GM18870 (cell line): Measurements from ENCODE around the gene EML4.
"Not testable (repeated sequence)": the region's sequence is repeated elsewhere in the genome, so short reads cannot be mapped to it uniquely, and the experiment has no call there.

Experiments
- ATAC-seq: cut with Tn5 transposase; IDR thresholded peaks from one replicate; pipeline ENCODE4 v1.9.1; 2021; ENCODE audit warnings: moderate library complexity; ENCODE audit not compliant: unreplicated experiment

The EML4 gene

DNA sequence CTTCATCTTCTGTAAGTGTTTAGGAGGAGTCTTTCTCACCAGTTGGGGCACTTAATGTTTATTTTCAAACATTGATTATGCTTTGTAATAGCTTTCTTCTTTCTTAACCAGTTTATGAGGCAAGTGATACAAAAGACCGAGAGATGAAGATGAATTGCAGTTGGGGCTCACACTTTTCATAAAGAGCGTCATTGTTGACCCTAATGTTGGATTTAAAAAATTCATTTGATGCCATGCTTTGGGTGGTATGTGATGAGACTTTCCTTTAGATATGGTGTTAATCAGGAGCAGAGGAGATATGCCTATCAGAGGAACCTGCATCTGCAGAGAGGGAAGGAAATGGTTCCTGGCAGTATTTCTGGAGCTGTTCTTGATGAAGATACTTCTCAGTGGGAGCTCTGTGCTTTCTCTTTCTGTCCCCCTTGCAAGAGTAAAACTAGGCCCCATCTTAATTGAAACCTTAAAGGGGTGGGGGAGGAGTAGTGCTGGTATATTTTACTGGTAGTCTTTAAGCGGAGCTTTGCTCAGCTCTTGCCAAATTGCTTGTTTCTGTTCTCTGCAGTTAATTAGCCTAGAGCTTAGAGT lies 2.3 kb downstream of the EML4 start:
- ATAC-seq: peak; percentile 29

DNA sequence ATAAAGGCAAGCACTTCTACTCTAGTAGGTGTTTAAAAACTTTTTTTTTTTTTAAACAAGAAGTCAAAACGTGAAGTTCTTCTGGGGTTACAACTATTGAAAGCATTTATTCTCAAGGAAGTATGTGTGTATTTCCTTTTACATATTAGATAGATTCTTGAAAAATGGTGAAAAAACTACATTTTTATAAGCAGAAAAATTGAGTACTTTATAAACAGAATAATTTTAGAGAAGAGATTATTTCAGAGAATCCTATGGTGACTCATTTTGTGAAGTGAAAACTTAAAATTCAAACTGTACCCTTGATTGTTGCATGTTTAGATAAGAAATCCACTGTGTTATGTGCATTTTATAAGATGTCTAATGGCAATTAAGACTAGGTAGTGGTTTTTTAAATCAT lies 2.9 kb downstream of the EML4 start:
- ATAC-seq: no peak

DNA sequence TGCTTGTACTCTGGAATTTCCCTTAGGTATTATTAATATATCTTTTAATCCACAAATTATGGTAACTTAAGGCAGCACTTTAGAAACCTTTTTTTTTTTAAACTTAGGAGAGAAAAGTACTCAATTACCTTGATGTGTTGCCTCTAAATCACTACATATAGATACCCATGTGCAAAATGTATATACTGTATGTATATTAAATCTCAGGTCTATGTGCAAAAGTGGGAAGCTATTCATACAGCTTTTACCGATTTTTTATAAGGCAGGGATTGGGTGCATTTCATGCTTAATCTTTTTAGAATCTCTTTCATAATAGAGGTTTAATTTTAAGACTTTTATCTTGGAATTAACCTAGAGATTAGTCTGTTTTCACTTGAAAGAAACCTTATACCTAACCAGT lies 3.4 kb downstream of the EML4 start:
- ATAC-seq: no peak

DNA sequence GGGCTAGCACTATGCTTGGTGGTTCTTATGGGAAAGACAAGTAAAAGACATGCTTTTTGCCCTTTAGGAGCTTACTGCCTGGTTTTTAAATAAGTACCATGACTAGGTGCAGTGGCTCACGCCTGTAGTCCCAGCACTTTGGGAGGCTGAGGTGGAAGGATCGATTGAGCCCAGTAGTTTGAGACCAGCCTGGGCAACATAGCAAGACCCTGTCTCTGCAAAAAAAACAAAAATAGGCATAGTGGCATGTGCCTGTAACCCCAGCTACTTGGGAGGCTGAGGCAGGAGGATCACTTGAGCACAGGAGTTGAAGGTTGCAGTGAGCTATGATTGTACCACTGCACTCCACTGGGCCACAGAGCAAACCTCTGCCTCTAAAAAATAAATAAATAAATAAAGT lies 4.3 kb downstream of the EML4 start:
- not testable (repeated sequence) for ATAC-seq

DNA sequence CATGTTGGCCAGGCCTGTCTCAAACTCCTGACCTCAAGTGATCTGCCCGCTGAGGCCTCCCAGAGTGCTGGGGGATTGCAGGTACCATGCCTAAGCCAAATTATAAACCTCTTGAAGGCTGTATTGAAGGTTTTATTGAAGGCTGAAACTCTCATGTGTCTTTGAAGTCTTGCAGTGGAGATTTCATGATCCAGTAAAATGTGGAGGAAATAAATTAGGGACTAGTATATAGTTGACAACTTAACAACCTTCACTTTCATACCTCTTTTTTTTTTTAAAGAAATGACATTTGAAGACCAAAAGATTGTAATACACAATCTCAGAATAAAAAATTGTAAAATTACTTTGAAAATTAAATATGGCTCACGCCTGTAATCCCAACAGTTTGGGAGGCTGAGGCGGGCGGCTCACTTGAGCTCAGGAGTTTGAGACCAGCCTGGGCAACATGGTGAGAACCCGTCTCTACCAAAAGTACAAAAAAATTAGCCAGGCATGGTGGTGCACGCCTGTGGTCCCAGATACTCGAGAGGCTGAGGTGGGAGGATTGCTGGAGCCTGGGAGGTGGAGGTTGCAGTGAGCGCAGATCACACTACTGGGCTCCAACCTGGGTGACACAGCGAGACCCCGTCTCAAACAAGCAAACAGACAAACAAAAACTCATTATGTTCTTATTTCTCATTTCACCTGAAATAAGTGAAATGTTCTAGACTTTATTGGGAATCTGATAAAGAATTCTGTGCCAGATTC lies 8.0 kb downstream of the EML4 start:
- no peak for ATAC-seq

- ATAC-seq: no peak
Measured at GRCh38 chr2:42178335-42178734, 9.2 kb downstream of the EML4 start.

DNA sequence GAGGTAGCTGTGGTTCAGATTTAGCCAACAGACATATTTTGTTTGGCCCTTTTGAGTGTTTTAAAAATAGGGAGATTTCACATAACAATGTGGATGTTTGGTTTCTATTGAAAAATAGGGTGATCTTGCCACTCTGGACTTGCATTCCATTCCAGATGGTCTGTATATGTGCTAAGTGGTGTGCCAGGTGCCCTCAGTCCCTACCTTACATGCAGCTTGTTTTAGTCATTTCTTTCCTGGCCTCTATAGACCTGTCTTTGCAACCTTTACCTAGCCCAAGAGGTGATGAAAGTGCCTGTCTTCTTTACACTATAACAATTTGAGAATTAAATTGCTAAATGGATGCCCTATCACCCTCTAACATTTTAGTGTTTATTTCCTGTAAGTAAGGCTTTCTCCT lies 11.1 kb downstream of the EML4 start:
- ATAC-seq: no peak

- ATAC-seq: no peak
Measured at GRCh38 chr2:42182654-42183308, 13.6 kb downstream of the EML4 start.

DNA sequence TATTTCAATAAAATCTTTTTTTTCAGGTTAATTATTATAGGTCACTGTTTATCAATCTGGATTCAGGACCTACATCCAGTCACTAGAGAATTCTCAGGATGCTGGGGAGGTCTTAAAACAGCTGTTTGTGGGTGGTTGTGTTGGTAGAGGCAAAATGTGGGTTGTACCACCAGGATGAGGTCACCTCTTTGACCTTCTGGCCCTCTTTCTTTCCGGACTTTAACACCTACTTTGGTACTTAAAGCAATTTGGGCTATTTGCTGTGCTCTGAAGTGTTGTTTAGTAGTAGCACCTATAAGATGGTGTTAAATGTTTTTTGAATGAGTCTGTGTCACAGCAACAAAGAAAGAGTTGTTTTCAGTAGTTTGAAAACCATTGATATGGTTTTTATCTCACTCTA lies 14.6 kb downstream of the EML4 start:
- ATAC-seq: peak; percentile 55

DNA sequence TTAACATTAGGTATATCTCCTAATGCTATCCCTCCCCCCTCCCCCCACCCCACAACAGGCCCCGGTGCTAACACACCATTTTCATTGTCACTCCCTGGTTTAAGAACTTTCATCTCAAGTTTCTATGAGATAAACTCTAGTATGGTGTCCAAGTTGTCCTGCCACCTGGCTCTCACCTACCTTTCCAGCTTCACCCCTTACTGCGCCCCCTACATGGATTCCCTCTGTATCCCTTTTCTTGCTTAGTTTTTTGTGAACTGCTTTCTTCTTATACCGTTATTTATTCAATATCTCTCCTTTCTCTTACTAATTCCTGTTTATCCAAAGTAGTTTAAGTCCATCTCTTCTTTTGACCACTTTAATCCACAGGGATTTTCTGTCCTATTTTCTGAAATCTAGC lies 15.2 kb downstream of the EML4 start:
- ATAC-seq: no peak

- ATAC-seq: no peak
Measured at GRCh38 chr2:42185220-42185921, 16.2 kb downstream of the EML4 start.

DNA sequence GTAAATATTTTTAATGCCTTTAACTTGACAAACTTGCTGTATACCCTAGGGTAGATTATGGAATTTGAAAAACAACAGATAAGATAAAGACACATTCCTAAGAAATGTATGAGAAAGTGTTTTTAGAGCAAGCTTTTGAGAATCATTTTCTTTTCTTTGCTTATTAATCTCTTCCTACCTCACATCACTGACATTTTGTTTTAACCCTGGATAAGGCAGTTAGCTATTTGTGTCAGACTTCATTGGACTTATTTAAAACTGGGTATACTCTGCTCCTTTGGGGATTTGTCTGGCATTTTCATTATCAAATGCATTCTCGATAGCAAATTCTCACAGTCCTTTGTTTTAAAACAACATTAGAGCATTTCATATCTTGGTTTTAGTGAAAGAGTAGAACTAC lies 17.2 kb downstream of the EML4 start:
- ATAC-seq: no peak

GRCh38 chr2:42186945-42187632 lies 17.9 kb downstream of the EML4 start:
- ATAC-seq: no peak

DNA sequence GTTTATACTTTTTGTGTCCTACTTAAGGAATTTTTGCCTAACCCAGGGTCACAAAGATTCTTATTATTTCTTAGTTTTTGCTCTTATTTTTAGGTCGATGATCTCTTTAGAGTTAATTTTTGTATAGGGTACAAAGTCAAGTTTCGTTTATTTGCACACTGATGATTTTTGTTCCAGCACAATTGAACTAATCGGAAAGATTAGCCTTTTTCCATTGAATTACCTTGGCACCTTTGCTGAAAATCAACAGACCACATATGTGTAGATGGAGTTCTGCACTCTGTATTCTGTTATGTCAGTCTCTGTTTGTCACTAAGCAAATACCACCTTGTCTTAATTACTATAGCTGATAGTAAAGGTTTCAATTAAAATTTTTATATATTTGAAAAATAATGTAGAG lies 18.7 kb downstream of the EML4 start:
- no peak for ATAC-seq

DNA sequence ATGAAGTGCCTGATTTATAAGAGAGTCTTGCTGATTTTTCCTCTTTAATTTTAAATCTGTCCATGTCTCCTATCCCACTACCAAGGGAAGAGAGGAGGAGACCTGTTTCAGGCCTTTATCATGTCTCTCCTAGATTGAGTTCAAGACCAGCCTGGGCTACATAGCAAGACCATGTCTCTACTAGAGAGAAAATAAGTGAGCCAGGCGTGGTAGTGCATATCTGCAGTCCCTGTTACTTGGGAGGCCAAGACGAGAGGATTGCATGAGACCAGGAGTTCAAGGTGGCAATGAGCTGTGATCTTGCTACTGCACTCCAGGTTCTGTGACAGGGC lies 20.0 kb downstream of the EML4 start:
- no peak for ATAC-seq

DNA sequence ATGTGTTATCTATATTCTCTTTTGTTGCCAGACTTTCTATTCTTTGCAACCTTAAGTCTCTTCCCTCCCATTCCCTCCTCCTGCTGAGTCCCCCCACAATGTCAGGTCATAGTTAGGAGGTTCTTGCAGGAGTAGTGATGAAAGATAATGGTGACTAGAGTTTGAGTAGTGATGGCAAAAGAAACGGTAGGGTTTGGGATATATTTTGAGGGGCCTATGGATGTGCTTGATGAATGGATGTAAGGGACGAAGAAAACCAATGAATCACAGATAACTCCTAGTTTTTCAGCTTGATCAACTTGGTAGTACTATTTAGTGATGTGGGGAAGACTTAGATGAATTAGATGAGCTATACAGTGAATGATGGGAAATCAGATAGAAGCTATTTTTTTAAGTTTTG lies 21.0 kb downstream of the EML4 start:
- no peak for ATAC-seq

GRCh38 chr2:42191285-42192009 lies 22.3 kb downstream of the EML4 start:
- no peak for ATAC-seq

- no peak for ATAC-seq
Measured at GRCh38 chr2:42192010-42192373, 22.8 kb downstream of the EML4 start.

GRCh38 chr2:42192652-42193566 lies 23.8 kb downstream of the EML4 start:
- ATAC-seq: peak; percentile 46

GRCh38 chr2:42193722-42194187 lies 24.6 kb downstream of the EML4 start:
- ATAC-seq: no peak
